AG09319 (cell line): ENCODE measurements around the gene SLC7A5.
"Not testable (repeated sequence)": the region's sequence is repeated elsewhere in the genome, so short reads cannot be mapped to it uniquely, and the experiment has no call there.

Experiments used
- DNase-seq: peaks from one replicate; pipeline ENCODE4 v3.0.0-alpha.2; 2010; ENCODE audit warnings: low read depth; ENCODE audit errors: extremely low read depth
- CTCF ChIP-seq: IDR thresholded peaks from 2 replicates; pipeline ENCODE4 v1.5.1; 2011; ENCODE audit warnings: low read depth, mild to moderate bottlenecking, inconsistent platforms, low read length, moderate library complexity

SLC7A5 gene

DNA sequence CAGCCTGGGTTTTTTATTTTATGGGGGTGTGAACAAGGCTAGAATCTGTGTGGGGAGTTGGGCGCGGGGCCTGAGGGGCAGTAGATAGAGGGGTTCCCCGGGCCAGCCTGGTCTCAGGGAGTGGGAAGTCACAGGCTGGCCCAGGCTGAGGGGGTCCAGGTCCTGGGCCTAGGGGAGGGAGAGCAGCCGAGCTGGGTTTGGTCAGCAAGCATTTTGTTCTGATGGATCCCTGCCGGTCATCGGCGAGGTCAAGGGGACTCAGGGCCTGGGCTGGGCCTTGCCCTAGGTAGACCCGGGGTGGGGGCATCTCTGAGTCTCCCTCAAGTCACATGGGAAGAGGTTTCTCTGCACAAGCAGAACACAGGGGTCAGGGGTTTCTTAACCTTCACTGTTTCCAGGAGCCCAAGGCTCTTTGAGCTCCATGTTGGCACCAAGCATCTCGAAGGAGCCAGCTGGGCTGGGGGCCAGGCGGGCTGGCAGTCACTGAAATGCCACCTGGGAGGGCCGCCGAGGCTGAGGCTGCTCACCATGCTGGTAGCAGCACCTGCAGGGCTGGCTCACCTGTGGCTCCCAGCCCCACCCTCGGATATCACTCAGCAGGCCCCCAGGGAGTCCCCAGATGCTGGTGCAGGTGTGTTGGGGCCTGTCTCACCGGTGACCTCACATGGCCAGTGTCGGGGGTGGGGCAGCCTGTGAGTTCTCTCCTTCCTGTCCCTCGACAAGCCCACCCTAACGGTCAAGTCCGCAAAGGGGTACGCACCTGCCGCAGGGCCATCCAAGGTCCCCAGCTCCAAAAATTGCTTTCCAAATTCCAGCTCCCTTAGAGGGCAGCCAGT lies 41.0 kb downstream of the SLC7A5 start:
- no peak for DNase-seq
- TF ChIP-seq CTCF: no peak

- not testable (repeated sequence) for DNase-seq
Observed at GRCh38 chr16:87827588-87827915, 41.8 kb downstream of the SLC7A5 start.

DNA sequence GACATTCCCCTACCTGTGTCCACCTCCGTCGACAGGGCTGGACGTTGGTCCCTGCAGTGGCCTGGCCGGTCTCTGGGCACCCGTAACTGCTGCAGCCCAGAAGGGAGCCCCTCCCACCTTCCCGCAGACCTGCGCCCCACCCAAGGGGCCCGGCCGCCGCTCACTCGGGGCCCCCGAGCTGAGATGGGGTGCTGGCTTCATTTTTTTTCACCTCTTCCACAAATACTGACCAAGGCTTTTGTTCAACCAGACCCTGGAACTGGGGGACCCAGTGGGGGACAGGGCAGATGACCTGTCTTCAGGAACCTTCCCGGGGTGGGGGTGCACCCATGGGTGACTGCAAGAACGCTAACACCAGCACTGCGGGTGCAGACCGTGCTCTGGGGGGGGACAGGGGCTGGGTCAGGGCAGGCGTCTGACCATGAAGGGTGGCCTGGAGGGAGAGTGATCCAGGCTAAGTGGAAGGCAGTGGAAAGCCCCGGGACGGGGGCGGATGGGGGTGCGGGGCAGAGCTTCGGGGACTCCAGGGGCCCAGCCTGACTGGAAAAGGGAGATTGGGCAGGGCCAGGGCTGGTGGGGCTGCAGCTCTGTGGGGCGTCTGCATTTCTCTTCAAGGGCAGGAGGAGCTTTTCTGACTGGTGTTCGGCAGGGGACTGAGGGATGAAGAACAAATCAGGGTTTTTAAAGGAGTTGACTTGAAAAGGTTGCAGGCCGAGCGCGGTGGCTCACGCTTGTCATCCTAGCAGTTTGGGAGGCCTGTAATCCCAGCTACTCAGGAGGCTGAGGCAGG lies 42.3 kb downstream of the SLC7A5 start:
- TF ChIP-seq CTCF: no peak
- DNase-seq: no peak

- not testable (repeated sequence) for DNase-seq
Observed at GRCh38 chr16:87826407-87826797, 42.9 kb downstream of the SLC7A5 start.

GRCh38 chr16:87825842-87826120 lies 43.5 kb downstream of the SLC7A5 start:
- not testable (repeated sequence) for DNase-seq

DNA sequence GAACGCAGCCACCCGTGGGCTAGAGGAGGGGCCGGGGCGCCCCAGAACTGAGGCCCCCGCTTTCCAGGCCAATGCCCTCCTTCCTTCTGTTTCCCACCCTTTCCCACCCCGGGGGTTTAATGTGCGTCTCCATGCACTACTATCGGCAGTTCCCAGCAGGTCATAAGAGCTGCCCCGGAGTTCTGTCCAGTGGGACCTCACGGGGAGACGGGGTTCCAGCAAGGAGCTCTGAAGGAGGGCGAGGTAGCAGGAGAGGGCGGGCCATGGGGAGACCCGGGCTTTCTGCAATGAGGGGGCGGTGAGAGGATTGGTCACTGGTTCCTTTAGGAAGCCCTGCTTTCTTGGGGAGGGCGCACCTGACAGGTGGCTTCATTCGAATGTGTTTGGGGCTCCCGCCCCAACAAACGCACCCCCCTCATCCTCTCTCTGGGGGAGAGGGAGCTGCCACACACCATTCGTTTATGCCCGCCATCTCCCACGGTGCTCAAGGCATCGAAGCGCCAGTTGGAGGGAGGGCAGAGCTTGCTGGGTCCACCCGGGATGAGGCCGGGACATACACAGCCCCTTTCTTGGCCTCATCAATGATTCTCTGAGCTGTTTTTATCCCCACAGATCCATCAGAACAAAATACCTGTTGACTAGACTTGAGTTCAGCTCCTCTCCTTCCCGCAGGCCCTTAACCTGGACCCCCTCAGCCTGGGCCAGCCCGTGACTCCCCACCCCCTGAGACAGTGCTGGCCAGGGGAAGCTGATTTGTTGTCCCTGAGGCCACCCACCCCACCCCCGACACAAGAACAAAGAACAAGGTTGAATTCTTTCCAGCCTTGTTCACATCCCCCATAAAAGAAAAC lies 44.1 kb downstream of the SLC7A5 start:
- no peak for TF ChIP-seq CTCF
- no peak for DNase-seq

- no peak for DNase-seq
- no peak for TF ChIP-seq CTCF
Observed at GRCh38 chr16:87824016-87824990, 45.0 kb downstream of the SLC7A5 start.

DNA sequence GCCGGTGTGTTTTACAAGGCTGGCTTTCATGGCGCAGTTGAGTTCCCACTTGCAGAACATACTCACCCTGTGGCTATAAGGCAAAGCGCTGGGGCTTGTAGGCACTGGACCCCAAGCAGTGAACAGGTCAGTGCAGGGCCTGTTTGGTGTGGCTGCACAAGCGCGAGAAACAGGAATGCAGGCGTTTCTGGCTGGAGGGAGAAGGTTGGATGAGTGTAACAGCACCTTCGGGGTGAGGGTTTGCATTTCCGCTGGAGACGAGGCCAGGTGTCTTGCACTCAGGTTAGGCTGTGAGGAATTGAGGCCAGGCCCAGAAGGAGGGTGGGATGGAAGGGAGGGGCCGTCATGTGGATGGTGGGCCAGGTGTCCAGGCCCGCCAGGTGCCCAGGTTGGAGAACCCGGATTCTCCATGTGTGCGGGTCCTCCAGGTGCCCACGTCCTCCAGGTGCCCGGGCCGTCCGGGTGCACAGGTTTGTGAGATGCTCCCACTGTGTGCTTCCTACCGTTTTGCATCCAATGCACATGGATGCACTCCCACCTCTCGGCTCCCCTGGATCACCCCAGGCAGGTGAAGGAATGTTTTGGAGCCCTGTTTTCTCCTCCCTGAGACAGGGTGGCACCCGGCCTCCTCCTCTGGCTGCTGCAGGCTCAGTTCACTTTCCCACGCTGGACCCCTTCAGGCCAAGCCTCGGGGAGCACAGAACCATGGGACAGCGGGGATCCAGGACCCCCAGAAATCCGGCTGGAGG lies 46.0 kb downstream of the SLC7A5 start:
- TF ChIP-seq CTCF: no peak
- DNase-seq: no peak
